HCT116 (cell line): ENCODE measurements around the gene FOXQ1.

Source experiments
- CBX3 ChIP-seq: IDR thresholded peaks from 2 replicates; pipeline ENCODE4 v1.6.1; 2012; ENCODE audit warnings: low read depth
- JUND ChIP-seq: IDR thresholded peaks from 2 replicates; pipeline ENCODE4 v1.6.1; 2012
- POLR2A ChIP-seq: IDR thresholded peaks from 2 replicates; pipeline ENCODE4 v1.7.0; 2011; ENCODE audit warnings: borderline replicate concordance; ENCODE audit not compliant: insufficient read depth, insufficient read length; ENCODE audit errors: extremely low read depth
- POLR2AphosphoS5 ChIP-seq: IDR thresholded peaks from 2 replicates; pipeline ENCODE4 v1.6.1; 2011; ENCODE audit warnings: mild to moderate bottlenecking, low read depth, low read length, moderate library complexity
- RAD21 ChIP-seq: IDR thresholded peaks from 2 replicates; pipeline ENCODE4 v1.6.1; 2012; ENCODE audit warnings: low read depth, mild to moderate bottlenecking
- YY1 ChIP-seq: IDR thresholded peaks from 2 replicates; pipeline ENCODE4 v1.6.1; 2011; ENCODE audit warnings: low read length, low read depth, moderate library complexity, mild to moderate bottlenecking; ENCODE audit not compliant: insufficient replicate concordance; ENCODE audit errors: extremely low read depth
- TF ChIP-seq, protein P1 (sequence below), 3 experiments: fragments of 200-600 bp in 1 of 3; sonication (generic) in 1 of 3; IDR thresholded peaks in 2 of 3; conservative IDR thresholded peaks in 1 of 3; 2 replicates each; pipeline ENCODE4 v1.5.1; 2012 to 2017; ENCODE audit warnings: low read depth in 2 of 3, low read length in 2 of 3, antibody characterized with exemption in 1 of 3, borderline replicate concordance in 1 of 3, control low read depth in 1 of 3, mild to moderate bottlenecking in 1 of 3, mixed read lengths in 1 of 3, mixed run types in 1 of 3, moderate library complexity in 1 of 3; ENCODE audit not compliant: insufficient read depth in 1 of 3
- TF ChIP-seq, protein P2 (sequence below): IDR thresholded peaks from 2 replicates; pipeline ENCODE4 v1.6.1; 2012; ENCODE audit warnings: low read depth

DNA sequence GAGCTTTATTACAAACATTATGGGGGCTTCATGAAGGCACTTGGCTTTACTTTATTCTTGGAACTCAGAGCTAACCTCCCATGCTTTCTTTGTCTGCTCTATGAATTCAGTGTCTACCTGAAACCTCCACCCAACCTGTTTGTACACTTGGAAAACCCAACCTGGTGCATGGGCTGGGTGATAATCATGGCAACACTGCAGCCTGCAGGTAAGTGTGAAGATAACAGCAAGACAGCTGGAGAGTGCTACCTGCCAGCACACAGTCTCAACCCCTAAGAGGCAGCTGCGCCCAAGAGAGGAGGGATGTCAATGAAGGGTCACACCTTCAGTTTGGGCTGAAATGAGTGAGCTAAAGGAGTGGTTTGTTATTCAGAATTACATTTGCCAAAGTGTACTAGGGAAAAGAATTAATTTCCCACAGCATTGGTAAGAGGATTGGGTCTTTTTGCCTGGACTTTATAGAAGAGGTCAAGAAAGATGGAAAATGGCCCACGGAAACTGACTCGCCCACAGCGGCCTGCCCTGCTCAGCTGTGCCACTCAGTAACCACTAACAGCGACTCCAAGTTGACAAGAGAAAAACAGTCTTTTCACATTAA lies 24.4 kb downstream of the FOXQ1 start:
- peak; percentile 19; the same call in 1 of the 2 replicates for TF ChIP-seq CBX3
- peak; percentile 95 for TF ChIP-seq RAD21
- TF ChIP-seq, protein P1, sequence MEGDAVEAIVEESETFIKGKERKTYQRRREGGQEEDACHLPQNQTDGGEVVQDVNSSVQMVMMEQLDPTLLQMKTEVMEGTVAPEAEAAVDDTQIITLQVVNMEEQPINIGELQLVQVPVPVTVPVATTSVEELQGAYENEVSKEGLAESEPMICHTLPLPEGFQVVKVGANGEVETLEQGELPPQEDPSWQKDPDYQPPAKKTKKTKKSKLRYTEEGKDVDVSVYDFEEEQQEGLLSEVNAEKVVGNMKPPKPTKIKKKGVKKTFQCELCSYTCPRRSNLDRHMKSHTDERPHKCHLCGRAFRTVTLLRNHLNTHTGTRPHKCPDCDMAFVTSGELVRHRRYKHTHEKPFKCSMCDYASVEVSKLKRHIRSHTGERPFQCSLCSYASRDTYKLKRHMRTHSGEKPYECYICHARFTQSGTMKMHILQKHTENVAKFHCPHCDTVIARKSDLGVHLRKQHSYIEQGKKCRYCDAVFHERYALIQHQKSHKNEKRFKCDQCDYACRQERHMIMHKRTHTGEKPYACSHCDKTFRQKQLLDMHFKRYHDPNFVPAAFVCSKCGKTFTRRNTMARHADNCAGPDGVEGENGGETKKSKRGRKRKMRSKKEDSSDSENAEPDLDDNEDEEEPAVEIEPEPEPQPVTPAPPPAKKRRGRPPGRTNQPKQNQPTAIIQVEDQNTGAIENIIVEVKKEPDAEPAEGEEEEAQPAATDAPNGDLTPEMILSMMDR (IDR thresholded peaks at IDR 0.05 in 2 of 3, conservative IDR thresholded peaks at IDR 0.05 in 1 of 3; ENCODE audit: borderline replicate concordance in 1 of 3, insufficient read depth in 1 of 3, low read depth in 2 of 3, low read length in 2 of 3), result peak; percentile 57 to 79 (median 76); a peak in 5 of 6 replicates
- no peak for TF ChIP-seq POLR2A
- TF ChIP-seq POLR2AphosphoS5, result no peak
- TF ChIP-seq, protein P2, sequence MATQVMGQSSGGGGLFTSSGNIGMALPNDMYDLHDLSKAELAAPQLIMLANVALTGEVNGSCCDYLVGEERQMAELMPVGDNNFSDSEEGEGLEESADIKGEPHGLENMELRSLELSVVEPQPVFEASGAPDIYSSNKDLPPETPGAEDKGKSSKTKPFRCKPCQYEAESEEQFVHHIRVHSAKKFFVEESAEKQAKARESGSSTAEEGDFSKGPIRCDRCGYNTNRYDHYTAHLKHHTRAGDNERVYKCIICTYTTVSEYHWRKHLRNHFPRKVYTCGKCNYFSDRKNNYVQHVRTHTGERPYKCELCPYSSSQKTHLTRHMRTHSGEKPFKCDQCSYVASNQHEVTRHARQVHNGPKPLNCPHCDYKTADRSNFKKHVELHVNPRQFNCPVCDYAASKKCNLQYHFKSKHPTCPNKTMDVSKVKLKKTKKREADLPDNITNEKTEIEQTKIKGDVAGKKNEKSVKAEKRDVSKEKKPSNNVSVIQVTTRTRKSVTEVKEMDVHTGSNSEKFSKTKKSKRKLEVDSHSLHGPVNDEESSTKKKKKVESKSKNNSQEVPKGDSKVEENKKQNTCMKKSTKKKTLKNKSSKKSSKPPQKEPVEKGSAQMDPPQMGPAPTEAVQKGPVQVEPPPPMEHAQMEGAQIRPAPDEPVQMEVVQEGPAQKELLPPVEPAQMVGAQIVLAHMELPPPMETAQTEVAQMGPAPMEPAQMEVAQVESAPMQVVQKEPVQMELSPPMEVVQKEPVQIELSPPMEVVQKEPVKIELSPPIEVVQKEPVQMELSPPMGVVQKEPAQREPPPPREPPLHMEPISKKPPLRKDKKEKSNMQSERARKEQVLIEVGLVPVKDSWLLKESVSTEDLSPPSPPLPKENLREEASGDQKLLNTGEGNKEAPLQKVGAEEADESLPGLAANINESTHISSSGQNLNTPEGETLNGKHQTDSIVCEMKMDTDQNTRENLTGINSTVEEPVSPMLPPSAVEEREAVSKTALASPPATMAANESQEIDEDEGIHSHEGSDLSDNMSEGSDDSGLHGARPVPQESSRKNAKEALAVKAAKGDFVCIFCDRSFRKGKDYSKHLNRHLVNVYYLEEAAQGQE, result no peak
- TF ChIP-seq JUND, result no peak
- no peak for TF ChIP-seq YY1
